ENCODE data around the gene CNMD.
"Not testable (repeated sequence)": the region's sequence is repeated elsewhere in the genome, so short reads cannot be mapped to it uniquely, and the experiment has no call there.

Gene CNMD

GRCh38 chr13:52744842-52745375 is 5.3 kb upstream of the CNMD start:
- DNase-seq (ENCODE audit: low spot score), result no peak

GRCh38 chr13:52743988-52744387 is 4.4 kb upstream of the CNMD start:
- no peak for DNase-seq (ENCODE audit: low spot score)

GRCh38 chr13:52743569-52743968 is 3.9 kb upstream of the CNMD start:
- DNase-seq (ENCODE audit: low spot score), result no peak

DNA sequence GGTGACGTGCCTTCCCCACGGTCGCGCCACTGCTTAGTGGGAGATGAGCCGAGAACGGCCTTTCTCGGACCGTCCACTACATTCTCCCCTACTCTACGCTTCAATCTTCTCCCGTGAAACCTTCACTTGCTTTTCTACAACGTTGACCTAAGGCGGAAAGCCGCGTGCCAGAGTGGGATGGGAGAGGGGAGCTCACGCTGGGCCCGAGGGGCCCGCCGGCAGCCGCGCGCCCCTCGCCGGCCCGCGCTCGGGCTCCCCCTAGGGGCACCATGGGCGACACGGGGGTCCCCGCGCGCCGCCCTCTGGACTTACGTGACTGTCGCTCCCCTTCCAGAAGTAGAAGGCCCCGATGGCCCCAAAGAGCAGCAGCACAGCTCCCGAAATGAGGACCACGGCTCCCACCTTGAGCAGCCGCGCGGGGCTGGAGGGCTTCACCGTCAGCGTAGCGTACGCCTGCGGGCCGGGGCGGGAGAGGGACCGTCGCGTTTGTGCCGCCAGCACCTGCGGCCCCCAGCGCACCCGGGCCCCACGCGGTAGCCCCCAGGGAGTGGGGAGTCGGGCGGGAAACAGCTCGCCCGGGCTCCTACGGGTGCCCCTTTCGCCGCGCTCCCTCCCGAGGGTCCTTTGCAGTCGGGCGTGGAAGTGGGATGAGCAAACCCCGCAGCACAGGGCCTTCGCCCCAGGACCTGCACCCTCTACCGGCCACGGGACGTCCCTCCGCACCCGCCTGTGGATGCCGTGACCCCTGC is 727 bp downstream of the CNMD start:
- no peak for DNase-seq (ENCODE audit: low spot score)

DNA sequence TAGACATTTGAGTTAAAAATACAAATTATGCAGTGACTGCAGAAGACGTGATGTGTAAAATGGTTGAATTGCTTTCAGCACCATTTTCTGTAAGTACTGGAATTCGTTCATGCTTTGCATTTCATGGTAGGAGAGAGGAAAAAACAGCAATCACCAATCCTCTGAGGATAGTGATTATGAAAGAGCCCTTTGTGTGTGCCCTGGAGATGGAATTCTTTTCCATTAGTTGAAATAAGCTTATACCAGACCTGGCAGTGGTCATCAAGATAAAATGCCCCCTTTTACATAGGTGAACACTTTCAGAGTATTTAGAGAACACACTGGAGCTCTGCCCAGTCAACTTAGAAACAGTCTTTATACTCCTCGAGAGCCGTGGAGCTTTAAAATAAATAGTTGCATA is 1.7 kb downstream of the CNMD start:
- no peak for DNase-seq (ENCODE audit: low spot score)

GRCh38 chr13:52737451-52737850 is 2.2 kb downstream of the CNMD start:
- no peak for DNase-seq (ENCODE audit: low spot score)

DNA sequence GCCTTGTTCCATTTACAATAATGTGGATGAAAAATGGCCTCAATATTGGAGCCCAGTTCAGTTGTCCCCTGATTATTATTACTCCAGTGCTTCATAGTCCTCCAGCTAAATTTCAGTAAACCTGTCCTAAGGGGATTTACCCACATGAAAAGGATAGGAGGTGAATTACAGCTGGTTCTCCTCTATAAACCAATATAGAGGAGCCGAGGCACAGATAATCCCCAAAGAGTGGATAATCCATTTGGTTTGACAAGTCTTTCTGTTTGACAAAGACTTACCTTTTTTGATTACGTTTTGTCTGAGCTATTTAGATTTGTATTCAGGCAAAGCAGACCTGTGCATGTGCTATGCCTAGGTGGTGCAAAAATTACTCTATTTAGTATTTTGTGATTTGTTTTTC is 2.7 kb downstream of the CNMD start:
- no peak for DNase-seq (ENCODE audit: low spot score)

DNA sequence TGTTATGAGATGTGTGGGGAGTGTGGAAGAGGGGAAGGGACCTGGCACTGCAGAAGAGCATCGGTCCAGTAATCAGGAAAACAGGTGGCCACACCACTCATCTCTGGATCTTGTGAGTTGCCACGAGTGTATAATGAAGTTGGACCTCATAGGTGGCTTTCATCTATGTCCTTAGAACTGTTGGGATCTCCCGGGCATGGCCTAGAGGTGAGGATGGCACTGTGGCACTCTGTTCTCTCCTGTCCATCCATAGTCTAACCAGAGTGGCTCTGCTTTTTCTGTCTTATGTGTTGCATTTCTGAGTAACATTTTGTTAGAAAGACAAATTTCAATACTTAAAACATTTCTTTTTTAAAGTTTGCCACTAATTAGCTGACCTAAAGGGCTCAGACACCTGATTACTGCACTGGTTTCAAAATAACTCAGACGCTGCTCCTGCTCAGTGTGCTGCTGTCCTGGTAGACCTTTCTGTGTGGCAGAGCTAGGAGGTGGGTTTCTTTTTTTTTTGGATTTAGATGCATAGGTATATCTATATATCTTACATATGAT is 5.5 kb downstream of the CNMD start:
- no peak for DNase-seq (ENCODE audit: low spot score)

DNA sequence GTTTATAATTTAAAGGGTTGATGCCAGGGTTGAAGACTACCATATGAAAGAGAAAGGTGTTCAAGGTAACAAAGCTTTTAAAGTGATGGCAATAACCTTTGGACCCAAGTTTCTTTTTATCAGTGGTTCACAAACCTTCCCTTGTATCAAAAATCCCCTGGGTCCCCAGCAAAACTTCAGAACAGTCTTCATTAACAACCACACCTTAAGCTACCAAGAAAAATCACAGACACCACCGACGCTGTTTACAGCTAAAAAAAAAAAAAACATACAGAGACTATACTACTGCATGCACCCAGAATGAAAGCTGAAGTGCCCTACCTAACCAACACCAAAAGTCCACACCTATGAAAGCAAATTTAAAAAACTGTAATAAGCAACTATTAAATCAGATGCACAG is 13.4 kb downstream of the CNMD start:
- DNase-seq (ENCODE audit: low spot score), result no peak

- no peak for DNase-seq (ENCODE audit: low spot score)
These were observed 14.3 kb downstream of the CNMD start for GRCh38 chr13:52725302-52725701.

GRCh38 chr13:52723181-52723580 is 16.4 kb downstream of the CNMD start:
- DNase-seq (ENCODE audit: low spot score), result no peak

- DNase-seq (ENCODE audit: low spot score), result not testable (repeated sequence)
These were observed 18.3 kb downstream of the CNMD start for GRCh38 chr13:52721356-52721755.

DNA sequence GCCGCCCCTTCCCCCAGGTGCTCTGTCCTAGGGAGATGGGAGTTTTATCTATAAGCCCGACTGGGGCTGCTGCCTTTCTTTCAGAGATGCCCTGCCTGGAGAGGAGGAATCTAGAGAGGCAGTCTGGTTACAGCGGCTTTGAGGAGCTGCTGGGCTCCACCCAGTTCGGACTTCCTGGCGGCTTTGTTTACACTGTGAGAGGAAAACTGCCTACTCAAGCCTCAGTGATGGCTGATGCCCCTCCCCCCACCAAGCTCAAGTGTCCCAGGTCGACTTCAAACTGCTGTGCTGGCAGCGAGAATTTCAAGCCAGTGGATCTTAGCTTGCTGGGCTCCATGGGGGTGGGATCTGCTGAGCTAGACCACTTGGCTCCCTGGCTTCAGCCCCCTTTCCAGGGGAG is 18.7 kb downstream of the CNMD start:
- DNase-seq (ENCODE audit: low spot score), result not testable (repeated sequence)

DNA sequence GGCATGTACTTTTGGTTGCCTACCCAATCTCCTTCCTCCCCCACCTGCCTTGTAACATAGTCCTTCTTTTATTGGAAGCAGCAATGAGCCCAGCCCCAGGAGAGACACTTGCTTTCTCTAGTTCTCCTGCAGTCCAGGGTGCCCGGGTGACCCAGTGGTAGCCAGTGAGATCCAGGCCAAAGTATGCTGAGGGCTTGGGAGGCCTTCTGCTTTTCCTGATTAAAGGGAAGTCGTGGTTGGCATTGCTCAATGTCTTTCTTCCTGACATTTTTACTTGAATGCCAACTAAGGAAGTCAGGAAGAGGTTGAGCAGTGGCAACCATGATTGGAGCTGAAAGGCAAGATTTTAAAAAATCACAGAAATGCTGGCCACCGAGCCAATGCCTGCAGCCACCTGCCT is 25.7 kb downstream of the CNMD start:
- no peak for DNase-seq (ENCODE audit: low spot score)

DNA sequence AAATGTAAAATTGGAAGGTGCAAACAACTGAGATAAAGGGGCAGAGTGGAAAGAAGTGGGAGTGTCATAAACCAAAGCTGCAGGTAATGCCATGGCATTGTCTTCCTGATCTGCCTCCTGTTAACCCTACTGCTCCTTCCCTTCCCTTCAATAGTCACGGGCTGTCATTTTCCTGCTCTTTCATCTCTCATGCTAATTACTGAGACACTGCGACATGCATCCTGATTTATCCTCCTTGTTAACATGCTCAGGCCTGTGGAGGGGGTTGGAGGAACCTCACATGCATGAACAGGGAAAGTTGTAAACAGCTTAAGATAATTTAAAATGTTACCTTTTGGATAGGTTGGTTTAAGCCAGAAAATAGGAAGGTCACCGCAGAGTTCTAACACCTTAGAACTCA is 27.2 kb downstream of the CNMD start:
- DNase-seq (ENCODE audit: low spot score), result no peak

- no peak for DNase-seq (ENCODE audit: low spot score)
These were observed 28.3 kb downstream of the CNMD start for GRCh38 chr13:52711286-52711685.

- DNase-seq (ENCODE audit: low spot score), result not testable (repeated sequence)
These were observed 31.4 kb downstream of the CNMD start for GRCh38 chr13:52708266-52708665.

- DNase-seq (ENCODE audit: low spot score), result no peak
These were observed 32.2 kb downstream of the CNMD start for GRCh38 chr13:52707375-52707774.

DNA sequence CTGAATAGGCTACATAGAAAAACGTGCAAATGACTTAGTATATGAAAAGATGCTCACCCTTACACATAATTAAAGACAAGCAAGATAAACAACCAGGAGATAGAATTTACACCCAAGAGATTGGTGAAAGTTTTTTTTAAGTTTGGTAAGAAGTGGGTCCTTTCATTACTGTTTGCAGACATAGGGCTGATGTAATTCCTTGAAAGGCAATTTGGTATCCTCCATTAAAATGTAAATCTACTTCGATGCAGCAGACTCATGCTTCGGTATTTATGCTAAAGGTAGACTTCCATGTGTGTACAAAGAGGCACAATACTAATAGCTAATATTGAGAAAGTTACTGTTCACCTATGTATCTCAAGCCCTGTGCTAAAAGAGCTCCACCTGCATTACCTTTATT is 33.5 kb downstream of the CNMD start:
- no peak for DNase-seq (ENCODE audit: low spot score)

GRCh38 chr13:52703482-52703881 is 36.1 kb downstream of the CNMD start:
- no peak for DNase-seq (ENCODE audit: low spot score)

- no peak for DNase-seq (ENCODE audit: low spot score)
These were observed 37.7 kb downstream of the CNMD start for GRCh38 chr13:52701728-52702465.

DNA sequence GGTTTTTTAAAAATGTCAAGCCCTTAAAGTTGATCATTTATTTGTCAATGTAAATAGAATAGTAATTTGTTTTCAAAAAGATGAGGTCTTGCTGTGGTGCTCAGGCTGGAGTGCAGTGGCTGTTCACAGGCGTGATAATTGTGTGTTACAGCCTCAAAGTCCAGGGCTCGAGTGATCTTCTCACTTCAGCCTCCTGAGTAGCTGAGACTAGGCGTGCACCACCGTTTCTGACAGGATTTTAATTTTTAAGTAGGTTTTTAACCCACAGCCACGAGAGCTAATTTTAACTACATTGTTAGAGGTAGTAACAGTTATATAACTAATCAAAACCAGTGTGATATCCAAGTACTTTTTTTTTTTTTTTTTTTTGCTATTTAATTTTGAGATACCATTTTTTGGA is 43.1 kb downstream of the CNMD start:
- DNase-seq (ENCODE audit: low spot score), result no peak

DNA sequence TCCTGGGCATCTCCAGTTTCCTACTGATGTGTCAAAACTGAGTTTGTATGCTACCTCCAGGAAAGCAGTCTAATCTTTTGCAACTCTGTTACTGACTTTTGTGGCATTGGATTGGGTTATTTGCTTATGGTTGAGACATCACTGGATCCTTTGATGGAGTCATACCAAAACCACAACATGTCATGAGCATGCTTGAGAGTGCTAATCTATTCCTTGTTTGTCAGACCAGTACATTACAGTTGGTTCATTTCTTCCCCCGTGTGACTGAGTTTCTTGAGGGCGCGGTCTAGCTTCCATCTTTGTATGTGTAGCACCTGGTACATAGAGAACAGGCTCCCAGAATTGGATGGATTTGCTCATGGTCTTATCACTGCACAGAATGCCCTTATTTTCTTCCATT is 43.8 kb downstream of the CNMD start:
- peak; percentile 11 for DNase-seq (ENCODE audit: low spot score)

Data from AG08396 (cell line).